Suprapubic skin (tissue), 3 donors: ENCODE results near the gene TNS1.

Experiments used
- CTCF ChIP-seq, 2 donors: fragments of 200-600 bp in 1 of 2; fragments of 450-650 bp in 1 of 2; sonication (generic) in 1 of 2; IDR thresholded peaks; one replicate each; pipeline ENCODE4 v1.5.1; 2016 to 2019; ENCODE audit warnings: antibody characterized with exemption in 2 of 2, mild to moderate bottlenecking in 1 of 2, moderate library complexity in 1 of 2
- POLR2A ChIP-seq, 2 donors: fragments of 450-650 bp; IDR thresholded peaks; one replicate each; pipeline ENCODE4 v1.6.1; 2017; ENCODE audit warnings: antibody characterized with exemption in 2 of 2, mild to moderate bottlenecking in 2 of 2, moderate library complexity in 2 of 2

GRCh38 chr2:217953531-217953932, 49.3 kb downstream of the TNS1 start:
- no peak for TF ChIP-seq POLR2A (IDR thresholded peaks at IDR 0.05)
- TF ChIP-seq CTCF (IDR thresholded peaks at IDR 0.05), result no peak
